GM19035 (cell line): ENCODE measurements around the gene PRRT1.
"Not testable (repeated sequence)": the region's sequence is repeated elsewhere in the genome, so short reads cannot be mapped to it uniquely, and the experiment has no call there.

Experiments
- ATAC-seq: cut with Tn5 transposase; IDR thresholded peaks from one replicate; pipeline ENCODE4 v1.9.1; 2021; ENCODE audit not compliant: unreplicated experiment

The PRRT1 gene

GRCh38 chr6:32105433-32105832, 46.3 kb downstream of the PRRT1 start:
- no peak for ATAC-seq

- ATAC-seq, result no peak
These were observed 49.5 kb downstream of the PRRT1 start for GRCh38 chr6:32102255-32102654.

- not testable (repeated sequence) for ATAC-seq
These were observed 51.5 kb downstream of the PRRT1 start for GRCh38 chr6:32100251-32100650.
